ENCODE measurements around the gene MAP3K7. TPM values are rescaled to one million over a fixed set of nuclear protein-coding genes. Genes with fewer than 3 reads are reported as not detected.

The MAP3K7 gene
- total RNA-seq, 1 donor from 2014 or later = 22.6 TPM

GRCh38 chr6:90493332-90493731, 93.5 kb downstream of the MAP3K7 start:
- no peak for TF ChIP-seq CTCF (IDR thresholded peaks at IDR 0.05; ENCODE audit: insufficient read depth, low read length, poor library complexity, severe bottlenecking)
- no peak overlapping the region for H3K4me3 ChIP-seq (ENCODE audit: low read depth, low read length)
- no peaks in the 10 kb centered on the region for H3K36me3 ChIP-seq (ENCODE audit: control insufficient read depth, insufficient read depth, low read length)
- no peaks in the 10 kb centered on the region for H3K27me3 ChIP-seq (ENCODE audit: control insufficient read depth, insufficient read depth, low read length)
- peak; percentile 35 for DNase-seq (ENCODE audit: low read depth)

GRCh38 chr6:90492798-90493197, 94.1 kb downstream of the MAP3K7 start:
- H3K36me3 ChIP-seq (ENCODE audit: control insufficient read depth, insufficient read depth, low read length) = no peaks in the 10 kb centered on the region
- H3K4me3 ChIP-seq (ENCODE audit: low read depth, low read length) = no peak overlapping the region
- no peak for DNase-seq (ENCODE audit: low read depth)
- H3K27me3 ChIP-seq (ENCODE audit: control insufficient read depth, insufficient read depth, low read length) = no peaks in the 10 kb centered on the region
- no peak for TF ChIP-seq CTCF (IDR thresholded peaks at IDR 0.05; ENCODE audit: insufficient read depth, low read length, poor library complexity, severe bottlenecking)

DNA sequence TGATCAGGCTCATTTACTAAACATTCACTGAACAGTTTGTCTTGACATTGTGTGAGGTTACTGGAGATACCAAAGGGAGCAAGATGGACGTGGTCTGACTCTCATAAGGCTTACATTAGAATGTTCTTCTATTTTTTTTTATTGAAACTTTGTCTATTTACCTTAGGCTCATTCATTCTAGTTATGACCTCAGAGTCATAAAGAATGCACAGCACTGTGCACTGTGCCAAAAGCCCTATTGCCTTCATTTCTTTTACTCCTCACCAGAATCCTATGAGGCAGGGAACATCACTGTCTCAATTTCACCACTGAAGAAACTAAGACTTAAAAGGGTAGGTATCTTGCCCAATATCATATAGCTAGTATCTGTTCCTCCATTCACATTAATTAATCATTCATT, 94.5 kb downstream of the MAP3K7 start:
- TF ChIP-seq CTCF (IDR thresholded peaks at IDR 0.05; ENCODE audit: insufficient read depth, low read length, poor library complexity, severe bottlenecking) = no peak
- H3K4me3 ChIP-seq (ENCODE audit: low read depth, low read length) = no peak overlapping the region
- no peak for DNase-seq (ENCODE audit: low read depth)
- H3K27me3 ChIP-seq (ENCODE audit: control insufficient read depth, insufficient read depth, low read length) = no peaks in the 10 kb centered on the region
- no peaks in the 10 kb centered on the region for H3K36me3 ChIP-seq (ENCODE audit: control insufficient read depth, insufficient read depth, low read length)

GRCh38 chr6:90490030-90490716, 96.7 kb downstream of the MAP3K7 start:
- Histone ChIP-seq H3K4me3 (ENCODE audit: low read depth, low read length) (no peak overlapping the region), H3K36me3 (ENCODE audit: control insufficient read depth, insufficient read depth, low read length) (no peaks in the 10 kb centered on the region), H3K27me3 (ENCODE audit: control insufficient read depth, insufficient read depth, low read length) (no peaks in the 10 kb centered on the region)
- DNase-seq (ENCODE audit: low read depth) = no peak
- no peak for TF ChIP-seq CTCF (IDR thresholded peaks at IDR 0.05; ENCODE audit: insufficient read depth, low read length, poor library complexity, severe bottlenecking)

GRCh38 chr6:90488816-90489215, 98.1 kb downstream of the MAP3K7 start:
- Histone ChIP-seq H3K36me3 (ENCODE audit: control insufficient read depth, insufficient read depth, low read length) (no peaks in the 10 kb centered on the region), H3K27me3 (ENCODE audit: control insufficient read depth, insufficient read depth, low read length) (no peaks in the 10 kb centered on the region), H3K4me3 (ENCODE audit: low read depth, low read length) (no peak overlapping the region)
- no peak for TF ChIP-seq CTCF (IDR thresholded peaks at IDR 0.05; ENCODE audit: insufficient read depth, low read length, poor library complexity, severe bottlenecking)
- no peak for DNase-seq (ENCODE audit: low read depth)
